Caco-2 (cell line): Measurements from ENCODE around the gene ANKFY1. TPM values are rescaled to one million over a fixed set of nuclear protein-coding genes. Genes with fewer than 3 reads are reported as not detected.

Experiments
- BruUV-seq: library from RNA; stranded (reverse); fragments of 400-500 nt; replicated peaks from 2 replicates; lab custom pipeline; 2021; lab: Mats Ljungman, UMichigan
- CTCF ChIA-PET: fragments of 300-600 bp; sonication (Branson Sonifier 250); formaldehyde crosslinking; loops from one replicate; lab custom pipeline; 2022; ENCODE audit warnings: antibody characterized with exemption; lab: Charles Lee
- POLR2A ChIA-PET: fragments of 300-600 bp; sonication (Branson Sonifier 250); formaldehyde crosslinking; loops from one replicate; lab custom pipeline; 2022; ENCODE audit warnings: antibody characterized with exemption; lab: Charles Lee
- DNase-seq, 2 experiments: peaks; one replicate each; pipeline versions ENCODE4 v3.0.0 to v3.0.0-alpha.2; 2020 to 2022
- H3K27me3 ChIP-seq: replicated peaks from 2 replicates; pipeline ENCODE4 v1.6.0; 2011; ENCODE audit warnings: low read length; ENCODE audit not compliant: control insufficient read depth, insufficient read depth
- H3K36me3 ChIP-seq: 2 replicates; pipeline ENCODE4 v1.5.1; 2011; ENCODE audit warnings: low read length; ENCODE audit not compliant: control insufficient read depth, insufficient read depth
- H3K4me1 ChIP-seq: fragments of 250-450 bp; sonication (Bioruptor Pico); 2 replicates; pipeline ENCODE4 v1.5.1; 2020; ENCODE audit warnings: mild to moderate bottlenecking
- H3K4me3 ChIP-seq: 2 replicates; pipeline ENCODE4 v1.5.1; 2011; ENCODE audit warnings: low read depth, mild to moderate bottlenecking, control low read depth, low read length
- H3K9me3 ChIP-seq: fragments of 250-450 bp; sonication (Bioruptor Pico); 2 replicates; pipeline ENCODE4 v1.5.1; 2020; ENCODE audit warnings: mild to moderate bottlenecking, moderate library complexity
- H3K27ac Mint-ChIP-seq: one replicate; pipeline ENCODE4 v1.8.0; 2022; ENCODE audit warnings: mixed read lengths; ENCODE audit not compliant: unreplicated experiment
- H3K27me3 Mint-ChIP-seq: one replicate; pipeline ENCODE4 v1.8.0; 2022; ENCODE audit warnings: mixed read lengths; ENCODE audit not compliant: insufficient read depth, unreplicated experiment
- H3K36me3 Mint-ChIP-seq: one replicate; pipeline ENCODE4 v1.8.0; 2022; ENCODE audit warnings: mild to moderate bottlenecking, mixed read lengths; ENCODE audit not compliant: insufficient read depth, unreplicated experiment
- H3K4me1 Mint-ChIP-seq: one replicate; pipeline ENCODE4 v1.8.0; 2022; ENCODE audit warnings: low read depth, mixed read lengths; ENCODE audit not compliant: unreplicated experiment
- H3K4me3 Mint-ChIP-seq: one replicate; pipeline ENCODE4 v1.8.0; 2022; ENCODE audit warnings: mild to moderate bottlenecking, moderate library complexity, mixed read lengths; ENCODE audit not compliant: unreplicated experiment
- H3K9me3 Mint-ChIP-seq: one replicate; pipeline ENCODE4 v1.8.0; 2022; ENCODE audit warnings: mixed read lengths; ENCODE audit not compliant: unreplicated experiment
- CTCF ChIP-seq, 2 experiments: fragments of 200-600 bp in 1 of 2; IDR thresholded peaks; 1 replicate in 1 of 2; 2 replicates in 1 of 2; pipeline versions ENCODE4 v1.5.1 to v1.8.0; 2011 to 2022; ENCODE audit warnings: antibody characterized with exemption in 1 of 2, control low read depth in 1 of 2, inconsistent platforms in 1 of 2, low read depth in 1 of 2, low read length in 1 of 2, mild to moderate bottlenecking in 1 of 2, moderate library complexity in 1 of 2; ENCODE audit not compliant: insufficient read depth in 1 of 2, severe bottlenecking in 1 of 2, unreplicated experiment in 1 of 2
- intact Hi-C: fragments of 100-400 bp; cut with micrococcal nuclease; formaldehyde crosslinking; loops from one replicate; pipeline ENCODE4 v1.10.0; 2022; ENCODE audit not compliant: unreplicated experiment
- total RNA-seq: library from RNA; stranded (reverse); gene quantifications from 2 replicates; pipeline ENCODE4 v1.2.3, GENCODE V29; 2022

ANKFY1 gene
- total RNA-seq, 1 experiment from 2014 or later: 25.0 TPM

GRCh38 chr17:4209611-4210010 is 54.2 kb downstream of the ANKFY1 start:
- Histone ChIP-seq H3K9me3 (no peaks in the 10 kb centered on the region), H3K4me3 (no peak overlapping the region), H3K27me3 (no peaks in the 10 kb centered on the region), H3K36me3 (no peaks in the 10 kb centered on the region), H3K4me1 (no peaks in the 10 kb centered on the region)
- no peaks in the 10 kb centered on the region for H3K27me3 Mint-ChIP-seq
- H3K4me1 Mint-ChIP-seq: no peaks in the 10 kb centered on the region
- no peak for TF ChIP-seq CTCF (IDR thresholded peaks at IDR 0.05; ENCODE audit: insufficient read depth in 1 of 2, low read depth in 1 of 2, low read length in 1 of 2, severe bottlenecking in 1 of 2, unreplicated experiment in 1 of 2)
- intact Hi-C loops: no loop called here
- ChIA-PET POLR2A (no interaction called here), CTCF (no interaction called here)
- no TSS peak for BruUV-seq
- H3K36me3 Mint-ChIP-seq: peaks cover 15% of the 10 kb centered on the region
- no peak for DNase-seq
- H3K4me3 Mint-ChIP-seq: no peak overlapping the region
- no peak overlapping the region for H3K27ac Mint-ChIP-seq
- no peaks in the 10 kb centered on the region for H3K9me3 Mint-ChIP-seq

GRCh38 chr17:4208238-4208637 is 55.5 kb downstream of the ANKFY1 start:
- H3K36me3 ChIP-seq: no peaks in the 10 kb centered on the region
- CTCF ChIA-PET: no interaction called here
- peaks cover 15% of the 10 kb centered on the region for H3K36me3 Mint-ChIP-seq
- TF ChIP-seq CTCF (IDR thresholded peaks at IDR 0.05; ENCODE audit: insufficient read depth in 1 of 2, low read depth in 1 of 2, low read length in 1 of 2, severe bottlenecking in 1 of 2, unreplicated experiment in 1 of 2): no peak
- no peak overlapping the region for H3K27ac Mint-ChIP-seq
- no peak overlapping the region for H3K4me3 Mint-ChIP-seq
- H3K4me1 Mint-ChIP-seq: no peaks in the 10 kb centered on the region
- intact Hi-C loops: no loop called here
- no peaks in the 10 kb centered on the region for H3K9me3 ChIP-seq
- no peaks in the 10 kb centered on the region for H3K9me3 Mint-ChIP-seq
- H3K27me3 ChIP-seq: no peaks in the 10 kb centered on the region
- no peaks in the 10 kb centered on the region for H3K4me1 ChIP-seq
- H3K27me3 Mint-ChIP-seq: no peaks in the 10 kb centered on the region
- POLR2A ChIA-PET: no interaction called here
- DNase-seq: no peak
- BruUV-seq: no TSS peak
- H3K4me3 ChIP-seq: no peak overlapping the region

- Histone ChIP-seq H3K4me3 (no peak overlapping the region), H3K27me3 (no peaks in the 10 kb centered on the region), H3K36me3 (no peaks in the 10 kb centered on the region), H3K9me3 (no peaks in the 10 kb centered on the region), H3K4me1 (no peaks in the 10 kb centered on the region)
- no peaks in the 10 kb centered on the region for H3K4me1 Mint-ChIP-seq
- BruUV-seq: no TSS peak
- DNase-seq: no peak
- CTCF ChIA-PET: no interaction called here
- intact Hi-C loops: no loop called here
- no peaks in the 10 kb centered on the region for H3K9me3 Mint-ChIP-seq
- TF ChIP-seq CTCF (IDR thresholded peaks at IDR 0.05; ENCODE audit: insufficient read depth in 1 of 2, low read depth in 1 of 2, low read length in 1 of 2, severe bottlenecking in 1 of 2, unreplicated experiment in 1 of 2): no peak
- no peak overlapping the region for H3K27ac Mint-ChIP-seq
- H3K4me3 Mint-ChIP-seq: no peak overlapping the region
- H3K36me3 Mint-ChIP-seq: peaks cover 15% of the 10 kb centered on the region
- POLR2A ChIA-PET: no interaction called here
- no peaks in the 10 kb centered on the region for H3K27me3 Mint-ChIP-seq
Measured at GRCh38 chr17:4206962-4207361, 56.8 kb downstream of the ANKFY1 start.
